Stomach smooth muscle (tissue), 2 donors: ENCODE results near the gene TROAP.

Source experiments
- H3K27ac ChIP-seq: one replicate; pipeline ENCODE4 v1.7.0; 2013; ENCODE audit warnings: mild to moderate bottlenecking, low read length, inconsistent platforms
- H3K27me3 ChIP-seq, 2 donors: one replicate each; pipeline ENCODE4 v1.7.0; 2013; ENCODE audit warnings: low read length in 2 of 2; ENCODE audit not compliant: insufficient read depth in 2 of 2, control insufficient read depth in 1 of 2
- H3K36me3 ChIP-seq, 2 donors: one replicate each; pipeline ENCODE4 v1.7.0; 2013; ENCODE audit warnings: low read length in 2 of 2; ENCODE audit not compliant: control insufficient read depth in 2 of 2, insufficient read depth in 2 of 2
- H3K4me1 ChIP-seq: one replicate; pipeline ENCODE4 v1.7.0; 2013; ENCODE audit warnings: low read length; ENCODE audit not compliant: control insufficient read depth, insufficient read depth
- H3K4me3 ChIP-seq, 2 donors: one replicate each; pipeline ENCODE4 v1.7.0; 2013; ENCODE audit warnings: low read length in 2 of 2
- H3K9ac ChIP-seq, 2 donors: one replicate each; pipeline ENCODE4 v1.7.0; 2013; ENCODE audit warnings: low read length in 2 of 2, mild to moderate bottlenecking in 1 of 2
- H3K9me3 ChIP-seq, 2 donors: one replicate each; pipeline ENCODE4 v1.7.0; 2013; ENCODE audit warnings: low read length in 2 of 2; ENCODE audit not compliant: control insufficient read depth in 2 of 2
- donor health status: healthy.
- donor health status: Pancreatic carcinoma.

Gene TROAP

DNA sequence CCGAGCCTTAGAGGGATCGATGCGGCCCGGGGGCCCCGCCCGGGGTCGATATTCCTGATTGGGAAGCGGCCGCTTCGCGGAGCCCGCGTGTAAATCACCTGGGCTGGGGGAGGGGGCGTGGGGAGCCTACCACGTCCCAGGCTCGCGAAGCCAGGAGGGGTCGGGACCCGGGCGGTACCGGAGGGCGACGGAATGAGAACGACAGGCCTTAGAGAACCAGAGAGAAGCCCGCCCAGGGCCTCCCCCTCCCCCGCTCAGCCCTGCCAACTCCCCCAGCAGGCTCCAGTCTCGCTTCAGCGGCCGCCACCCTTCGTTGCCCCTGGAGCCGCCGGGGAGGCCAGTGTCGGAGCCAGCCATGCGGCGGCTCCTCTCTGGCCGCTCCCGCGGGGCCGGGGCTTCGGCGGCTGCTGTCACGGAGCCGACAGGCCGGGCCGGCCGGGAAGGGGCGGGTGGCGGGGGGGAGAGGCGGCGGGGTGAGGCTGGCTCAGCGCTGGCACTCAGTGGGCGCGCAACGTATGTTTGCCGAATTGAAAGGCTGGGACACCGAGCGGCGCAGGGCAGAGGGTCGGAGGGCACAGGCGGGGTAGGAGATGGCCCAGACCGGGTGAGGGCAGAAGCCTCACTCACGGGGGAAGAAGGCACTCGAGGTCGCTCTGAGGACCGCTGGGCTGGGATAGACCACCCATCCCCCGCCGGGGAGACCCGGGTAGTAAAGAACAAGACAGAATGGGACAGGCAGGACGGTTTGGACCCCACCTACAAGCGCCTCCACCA, 22.2 kb downstream of the TROAP start:
- H3K4me3 ChIP-seq = peak overlapping the region; percentile 54 to 67
- H3K27ac ChIP-seq = no peak overlapping the region
- H3K9me3 ChIP-seq = no peaks in the 10 kb centered on the region
- peaks cover 54 to 83% of the 10 kb centered on the region in 2 donors for H3K27me3 ChIP-seq
- no peaks in the 10 kb centered on the region for H3K36me3 ChIP-seq
- H3K4me1 ChIP-seq = peaks cover 58% of the 10 kb centered on the region
- H3K9ac ChIP-seq = no peak overlapping the region

DNA sequence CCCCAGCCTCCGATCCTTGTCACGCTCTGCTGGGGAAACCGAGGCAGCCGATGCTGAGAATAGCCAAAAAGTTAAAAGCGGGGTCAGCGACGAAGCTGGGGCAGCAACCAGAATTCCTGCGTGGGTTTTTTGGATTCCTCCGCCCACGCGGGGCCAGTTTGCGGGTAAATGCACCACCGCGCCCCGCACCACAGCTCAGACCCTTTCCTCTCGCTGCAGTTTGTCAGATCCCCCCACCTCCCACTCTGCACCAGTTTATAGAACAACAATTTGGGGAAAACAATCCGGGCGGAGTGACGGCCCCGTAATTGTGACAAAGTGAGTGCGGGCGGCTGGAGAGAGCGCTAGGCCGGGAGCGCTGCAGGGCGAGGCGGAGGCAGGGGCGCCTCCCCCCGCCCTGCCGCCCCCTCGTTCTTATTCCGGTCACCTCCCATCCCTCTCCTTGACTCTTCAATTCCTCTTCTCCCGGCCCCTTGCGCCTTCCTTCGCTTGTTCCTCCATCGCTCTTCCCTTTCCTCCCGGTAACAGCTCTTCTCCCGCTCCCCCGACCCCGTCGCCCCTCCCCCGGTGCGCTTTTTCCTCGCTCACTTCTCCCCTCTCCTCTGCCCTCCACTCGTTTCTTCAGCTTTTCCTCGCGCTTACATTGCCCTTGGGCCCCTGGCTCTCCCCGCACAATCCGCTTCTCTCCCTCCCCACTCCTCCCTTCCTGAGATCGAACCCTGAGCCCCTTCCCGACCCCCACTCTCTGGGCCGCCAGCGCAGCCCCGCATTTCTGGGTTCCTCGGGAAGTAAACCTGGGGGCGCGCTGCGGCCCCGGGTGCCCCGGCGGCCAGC, 23.0 kb downstream of the TROAP start:
- Histone ChIP-seq H3K4me1 (peaks cover 58% of the 10 kb centered on the region), H3K9me3 (no peaks in the 10 kb centered on the region), H3K9ac (peak overlapping the region in 1 of 2 donors; percentile 13), H3K27me3 (peaks cover 55 to 90% of the 10 kb centered on the region in 2 donors), H3K27ac (no peak overlapping the region), H3K36me3 (no peaks in the 10 kb centered on the region), H3K4me3 (peak overlapping the region; percentile 54 to 67)

DNA sequence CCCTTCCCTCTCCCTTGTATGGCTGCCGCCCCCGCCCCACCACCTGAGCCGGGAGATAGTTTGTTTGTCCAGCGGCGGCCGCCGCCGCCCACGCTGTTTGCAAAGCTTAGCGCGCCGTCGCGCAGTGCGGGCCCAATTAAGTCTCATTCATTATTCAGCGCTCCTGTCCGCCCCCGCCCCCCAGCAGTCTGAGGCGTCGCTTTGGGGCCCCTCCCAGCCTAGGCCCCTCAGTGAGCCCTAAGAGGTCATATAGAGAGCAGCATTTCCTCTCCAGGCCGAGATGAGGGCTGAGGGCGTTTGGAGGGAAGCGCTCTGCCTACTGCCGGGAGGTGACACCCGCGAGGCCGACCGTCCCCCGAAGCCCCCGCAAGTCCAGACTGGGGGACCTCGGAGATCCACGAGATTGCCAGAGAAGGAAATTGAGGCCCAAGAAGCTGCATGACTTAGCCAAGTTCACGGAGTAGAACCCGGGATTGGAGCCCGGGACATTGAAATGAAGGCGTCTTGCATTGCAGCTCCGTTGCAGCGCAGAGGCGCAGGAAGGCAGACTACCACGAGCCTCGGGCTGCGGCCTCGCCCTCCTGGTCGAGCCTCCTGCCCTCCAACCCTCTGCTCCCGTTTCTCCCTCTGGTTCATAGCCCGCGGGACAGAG, 23.7 kb downstream of the TROAP start, which contains the start of gene DNAJC22:
TSS of gene DNAJC22 (plus strand) at position 230 of the 652 bp plus-strand sequence. CDS start 1,985 bp downstream, outside the sequence.
- H3K9ac ChIP-seq = peak within 1 kb of the TSS in 1 of 2 donors; percentile 13

DNA sequence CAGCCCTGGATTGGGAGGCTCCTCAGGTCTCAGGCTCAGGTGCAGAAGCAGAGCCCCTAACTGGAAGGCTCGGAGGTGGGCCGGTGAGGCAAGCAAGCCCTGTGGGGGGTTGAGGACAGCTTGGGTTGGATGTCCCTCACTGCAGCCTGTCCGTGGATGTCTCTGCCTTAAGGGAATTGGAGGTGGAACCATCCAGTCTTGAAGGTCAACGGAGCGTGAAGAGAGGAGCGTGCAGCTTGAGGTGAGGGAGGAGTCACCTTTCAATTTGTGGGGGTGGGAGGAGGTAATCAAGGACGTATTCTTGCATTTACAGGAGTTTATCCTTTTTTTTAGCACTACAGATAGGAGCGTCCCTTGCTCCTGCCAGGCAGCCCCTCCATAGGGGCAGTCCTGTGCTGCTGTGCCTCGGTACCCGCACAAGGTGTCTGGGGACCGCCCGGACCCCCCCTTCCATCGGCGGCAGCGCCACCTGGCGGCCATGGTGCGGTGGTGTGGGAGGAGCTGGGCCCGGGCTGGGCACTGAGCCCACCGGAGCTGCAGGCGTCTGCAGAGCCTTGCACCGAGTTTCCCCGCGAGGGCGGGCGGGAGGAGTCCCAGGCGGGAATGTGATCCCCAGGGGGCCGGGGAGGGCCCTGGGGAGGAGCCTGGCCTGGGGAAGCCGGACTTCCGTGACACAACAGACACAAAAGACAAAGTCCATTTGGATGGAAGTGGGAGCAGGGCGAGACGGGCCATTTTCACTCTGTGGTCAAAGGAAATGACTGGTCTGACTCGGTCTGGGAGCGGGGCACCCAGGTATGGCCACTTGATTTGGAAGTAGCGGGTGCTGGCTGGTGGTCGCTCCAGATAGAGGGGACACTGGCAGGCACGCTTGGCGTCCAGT, 24.5 kb downstream of the TROAP start:
- no peak overlapping the region for H3K9ac ChIP-seq
- H3K27me3 ChIP-seq = peaks cover 57 to 80% of the 10 kb centered on the region in 2 donors
- no peak overlapping the region for H3K27ac ChIP-seq

More for the DNA sequence above, 23.7 kb downstream of the TROAP start, which contains the start of gene DNAJC22:
- Histone ChIP-seq H3K4me1 (peaks cover 58% of the 10 kb centered on the region), H3K4me3 (peak within 1 kb of the TSS; percentile 54 to 67), H3K27me3 (peaks cover 57 to 88% of the 10 kb centered on the region in 2 donors), H3K27ac (no peak within 1 kb of the TSS), H3K36me3 (no peaks in the 10 kb centered on the region), H3K9me3 (no peaks in the 10 kb centered on the region)

DNA sequence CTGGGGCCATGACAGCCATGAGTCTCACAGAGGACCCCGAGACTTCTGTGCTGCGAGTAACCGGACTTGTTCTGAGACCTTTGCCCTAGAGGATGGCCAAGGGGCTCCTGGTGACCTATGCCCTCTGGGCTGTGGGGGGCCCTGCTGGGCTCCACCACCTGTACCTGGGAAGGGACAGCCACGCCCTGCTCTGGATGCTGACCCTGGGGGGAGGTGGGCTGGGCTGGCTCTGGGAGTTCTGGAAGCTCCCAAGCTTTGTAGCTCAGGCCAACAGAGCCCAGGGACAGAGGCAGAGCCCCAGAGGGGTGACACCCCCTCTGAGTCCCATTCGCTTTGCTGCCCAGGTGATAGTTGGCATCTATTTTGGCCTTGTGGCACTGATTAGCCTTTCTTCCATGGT, 25.7 kb downstream of the TROAP start:
- H3K27ac ChIP-seq = no peak overlapping the region

More for the DNA sequence above, 24.5 kb downstream of the TROAP start:
- H3K4me3 ChIP-seq = peak overlapping the region; percentile 42 to 60
- no peaks in the 10 kb centered on the region for H3K36me3 ChIP-seq
- H3K4me1 ChIP-seq = peaks cover 50% of the 10 kb centered on the region
- no peaks in the 10 kb centered on the region for H3K9me3 ChIP-seq

DNA sequence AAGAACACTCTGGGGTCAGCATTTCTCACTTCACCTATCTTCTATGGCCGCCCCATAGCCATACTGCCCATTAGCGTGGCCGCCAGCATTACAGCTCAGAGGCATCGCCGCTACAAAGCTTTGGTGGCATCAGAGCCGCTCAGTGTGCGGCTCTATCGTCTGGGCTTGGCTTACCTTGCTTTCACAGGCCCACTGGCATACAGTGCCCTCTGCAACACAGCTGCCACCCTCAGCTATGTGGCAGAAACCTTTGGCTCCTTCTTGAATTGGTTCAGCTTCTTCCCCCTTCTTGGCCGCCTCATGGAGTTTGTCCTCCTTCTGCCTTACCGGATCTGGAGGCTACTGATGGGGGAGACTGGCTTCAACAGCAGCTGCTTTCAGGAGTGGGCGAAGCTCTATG, 26.2 kb downstream of the TROAP start:
- H3K4me1 ChIP-seq = peaks cover 36% of the 10 kb centered on the region
- no peak overlapping the region for H3K9ac ChIP-seq
- peaks cover 51 to 63% of the 10 kb centered on the region in 2 donors for H3K27me3 ChIP-seq
- H3K27ac ChIP-seq = no peak overlapping the region
- H3K9me3 ChIP-seq = no peaks in the 10 kb centered on the region
- H3K4me3 ChIP-seq = no peak overlapping the region
- H3K36me3 ChIP-seq = no peaks in the 10 kb centered on the region

More for the DNA sequence above, 25.7 kb downstream of the TROAP start:
- H3K4me3 ChIP-seq = no peak overlapping the region
- no peaks in the 10 kb centered on the region for H3K9me3 ChIP-seq
- peaks cover 38% of the 10 kb centered on the region for H3K4me1 ChIP-seq
- H3K9ac ChIP-seq = no peak overlapping the region
- no peaks in the 10 kb centered on the region for H3K36me3 ChIP-seq
- H3K27me3 ChIP-seq = peaks cover 56 to 68% of the 10 kb centered on the region in 2 donors

DNA sequence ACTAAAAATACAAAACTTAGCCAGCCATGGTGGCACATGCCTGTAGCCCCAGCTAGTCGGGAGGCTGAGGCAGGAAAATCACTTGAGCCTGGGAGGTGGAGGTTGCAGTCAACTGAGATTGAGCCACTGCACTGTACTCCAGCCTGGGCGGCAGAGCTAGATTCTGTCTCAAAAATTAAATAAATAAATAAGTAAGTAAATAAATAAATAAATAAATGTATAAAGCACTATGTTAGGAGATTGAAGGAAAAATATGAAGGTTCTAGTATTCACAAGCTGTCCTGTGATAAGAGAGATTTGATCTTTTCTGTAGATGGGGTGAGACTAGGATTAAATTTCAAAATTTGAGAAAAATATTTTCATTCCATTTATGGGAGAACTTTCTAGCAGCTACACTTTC, 29.3 kb downstream of the TROAP start:
- no peak overlapping the region for H3K27ac ChIP-seq
- peaks cover 34 to 36% of the 10 kb centered on the region in 2 donors for H3K27me3 ChIP-seq
- no peak overlapping the region for H3K9ac ChIP-seq
- no peaks in the 10 kb centered on the region for H3K9me3 ChIP-seq
- peaks cover 10% of the 10 kb centered on the region for H3K4me1 ChIP-seq
- no peak overlapping the region for H3K4me3 ChIP-seq
- no peaks in the 10 kb centered on the region for H3K36me3 ChIP-seq

DNA sequence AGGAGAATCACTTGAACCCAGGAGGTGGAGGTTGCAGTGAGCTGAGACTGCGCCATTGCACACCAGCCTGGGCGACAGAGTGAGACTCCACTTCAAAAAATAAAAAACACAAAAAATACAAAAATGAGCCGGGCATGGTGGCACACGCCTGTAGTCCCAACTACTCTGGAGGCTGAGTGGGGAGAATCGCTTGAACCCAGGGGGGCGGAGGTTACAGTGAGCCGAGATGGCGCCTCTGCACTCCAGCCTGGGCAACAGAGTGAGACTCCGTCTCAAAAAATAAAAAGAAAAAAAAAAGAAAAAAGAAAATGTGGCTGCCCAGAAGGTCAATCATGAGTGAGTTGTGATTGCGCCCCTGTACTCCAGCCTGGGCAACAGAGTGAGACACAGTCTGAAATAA, 32.9 kb downstream of the TROAP start:
- Histone ChIP-seq H3K36me3 (no peaks in the 10 kb centered on the region), H3K4me1 (no peaks in the 10 kb centered on the region), H3K27me3 (peaks cover 4 to 11% of the 10 kb centered on the region in 2 donors), H3K9ac (no peak overlapping the region), H3K4me3 (no peak overlapping the region), H3K27ac (no peak overlapping the region), H3K9me3 (no peaks in the 10 kb centered on the region)

DNA sequence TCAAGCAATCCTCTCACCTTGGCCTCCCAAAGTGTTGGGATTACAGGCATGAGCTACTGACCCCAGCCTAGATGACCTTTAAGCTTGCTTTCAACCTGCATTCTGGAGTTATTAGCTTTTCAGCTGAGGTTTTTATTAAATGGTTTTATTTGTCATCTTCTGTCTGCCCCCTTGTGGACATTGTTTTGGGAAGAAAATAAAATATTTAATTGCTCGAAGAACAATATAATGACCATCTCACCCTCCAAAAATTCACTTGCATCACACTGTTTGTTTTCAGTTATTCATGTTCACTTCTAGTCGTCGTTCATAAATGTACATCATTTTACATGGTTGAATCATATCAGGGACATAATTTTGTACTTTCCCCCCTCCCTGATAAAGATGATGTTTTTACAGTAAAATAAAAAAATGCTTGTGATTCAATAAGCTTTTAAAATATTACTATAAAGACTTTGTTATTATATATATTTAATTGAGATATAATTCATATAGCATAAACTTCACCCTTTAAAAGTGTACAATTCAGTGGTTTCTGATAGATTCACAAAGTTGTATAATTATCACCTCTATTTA, 34.1 kb downstream of the TROAP start:
- no peaks in the 10 kb centered on the region for H3K36me3 ChIP-seq
- H3K4me3 ChIP-seq = no peak overlapping the region
- no peaks in the 10 kb centered on the region for H3K9me3 ChIP-seq

More for the DNA sequence above, 34.1 kb downstream of the TROAP start:
- Histone ChIP-seq H3K4me1 (no peaks in the 10 kb centered on the region), H3K27me3 (peaks cover 0 to 7% of the 10 kb centered on the region in 2 donors), H3K27ac (no peak overlapping the region), H3K9ac (no peak overlapping the region)
